Activated naive CD8-positive, alpha-beta T cell treated with anti-CD3 and anti-CD28 coated beads, Interleukin-2, amount 10 ng/mL, durations not matched to agents 7 days and 5 days (primary cell): ENCODE data around the gene M1AP. TPM values are rescaled to one million over a fixed set of nuclear protein-coding genes. Genes with fewer than 3 reads are reported as not detected.
A peak's percentile ranks its signal among the peaks of the same experiment; 100 is the strongest.

ENCODE experiments used
- ATAC-seq: fragments of 150-1000 bp; cut with Tn5 transposase; one replicate; pipeline ENCODE4 v1.10.0; 2021; ENCODE audit warnings: low read depth, moderate library complexity
- POLR2A ChIA-PET: fragments of 350-600 bp; sonication (Branson Sonifier 250); formaldehyde crosslinking; loops from one replicate; lab custom pipeline; 2021; ENCODE audit warnings: antibody characterized with exemption; lab: Charles Lee
- DNase-seq: peaks from one replicate; pipeline ENCODE4 v3.0.0; 2021
- H3K27ac Mint-ChIP-seq: one replicate; pipeline ENCODE4 v1.8.0; 2022; ENCODE audit warnings: mild to moderate bottlenecking, mixed read lengths
- H3K27me3 Mint-ChIP-seq: one replicate; pipeline ENCODE4 v1.8.0; 2022; ENCODE audit warnings: mild to moderate bottlenecking, moderate library complexity, mixed read lengths
- H3K36me3 Mint-ChIP-seq: one replicate; pipeline ENCODE4 v1.8.0; 2021; ENCODE audit warnings: mild to moderate bottlenecking, mixed read lengths
- H3K4me1 Mint-ChIP-seq: one replicate; pipeline ENCODE4 v1.8.0; 2021; ENCODE audit warnings: mixed read lengths
- H3K4me3 Mint-ChIP-seq: one replicate; pipeline ENCODE4 v1.8.0; 2022; ENCODE audit warnings: mild to moderate bottlenecking, moderate library complexity, mixed read lengths
- H3K9me3 Mint-ChIP-seq: one replicate; pipeline ENCODE4 v1.8.0; 2021; ENCODE audit warnings: mixed read lengths
- total RNA-seq, 2 experiments: library from RNA; stranded (reverse); gene quantifications; one replicate each; pipeline ENCODE4 v1.2.3, GENCODE V29; 2021

Gene M1AP
- total RNA-seq, 2 experiments from 2014 or later: not detected

DNA sequence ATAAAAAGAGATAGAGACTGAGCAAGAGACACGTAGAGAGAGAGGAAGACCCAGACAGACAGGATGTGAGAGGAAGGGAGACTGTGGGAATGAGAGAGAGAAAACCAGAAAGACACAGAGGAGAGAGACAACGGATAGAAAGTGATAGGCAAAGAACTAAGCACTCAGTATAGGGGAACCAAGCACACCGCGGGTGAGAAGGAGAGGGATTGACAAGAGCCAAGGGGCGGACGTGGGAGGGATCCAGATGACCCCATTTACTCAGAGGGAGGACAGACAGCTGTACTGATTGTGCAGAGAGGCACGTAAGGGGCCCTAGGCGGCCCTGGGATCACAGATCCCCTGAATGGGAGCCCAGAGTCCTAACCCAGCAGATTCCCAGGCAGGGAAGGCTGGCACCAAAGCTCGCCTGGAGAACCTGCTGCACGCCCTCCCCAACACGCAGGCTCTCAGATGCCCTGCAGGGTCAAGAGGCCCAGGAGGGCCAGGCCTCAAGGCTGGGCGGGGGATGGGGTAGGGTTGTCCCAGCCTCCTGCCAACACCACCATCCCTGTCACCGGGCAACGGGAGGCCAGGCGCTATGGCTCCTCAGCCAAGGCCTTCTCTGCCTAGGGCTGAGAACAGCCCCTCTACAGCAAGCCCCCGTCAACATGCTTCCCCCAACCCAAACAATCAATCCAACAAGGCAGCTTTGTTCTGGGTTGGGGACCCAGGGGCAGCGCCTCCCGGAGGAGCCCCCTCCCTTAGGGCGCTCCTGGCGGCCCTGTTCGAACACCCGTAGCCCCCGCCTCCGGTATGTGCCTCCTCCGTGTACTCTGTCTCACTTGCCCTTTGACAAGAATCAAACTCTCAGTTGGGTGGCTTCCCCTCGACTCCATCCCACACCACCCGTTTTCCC, 95.0 kb downstream of the M1AP start:
- H3K27ac Mint-ChIP-seq: peak overlapping the region; percentile 69
- H3K36me3 Mint-ChIP-seq: peaks cover 10% of the 10 kb centered on the region
- POLR2A ChIA-PET: interaction anchor here (0.5 to 1.7 kb wide), 8 partner anchors 13 to 348 kb away, joined by 3 to 5 read pairs (median 3); partner anchors contain the start of genes MRPL53 and PCGF1
- peak overlapping the region; percentile 58 for H3K4me3 Mint-ChIP-seq
- peaks cover 23% of the 10 kb centered on the region for H3K4me1 Mint-ChIP-seq
- ATAC-seq (no peak), DNase-seq (peak; percentile 52)
- H3K9me3 Mint-ChIP-seq: no peaks in the 10 kb centered on the region
- H3K27me3 Mint-ChIP-seq: peaks cover 27% of the 10 kb centered on the region

DNA sequence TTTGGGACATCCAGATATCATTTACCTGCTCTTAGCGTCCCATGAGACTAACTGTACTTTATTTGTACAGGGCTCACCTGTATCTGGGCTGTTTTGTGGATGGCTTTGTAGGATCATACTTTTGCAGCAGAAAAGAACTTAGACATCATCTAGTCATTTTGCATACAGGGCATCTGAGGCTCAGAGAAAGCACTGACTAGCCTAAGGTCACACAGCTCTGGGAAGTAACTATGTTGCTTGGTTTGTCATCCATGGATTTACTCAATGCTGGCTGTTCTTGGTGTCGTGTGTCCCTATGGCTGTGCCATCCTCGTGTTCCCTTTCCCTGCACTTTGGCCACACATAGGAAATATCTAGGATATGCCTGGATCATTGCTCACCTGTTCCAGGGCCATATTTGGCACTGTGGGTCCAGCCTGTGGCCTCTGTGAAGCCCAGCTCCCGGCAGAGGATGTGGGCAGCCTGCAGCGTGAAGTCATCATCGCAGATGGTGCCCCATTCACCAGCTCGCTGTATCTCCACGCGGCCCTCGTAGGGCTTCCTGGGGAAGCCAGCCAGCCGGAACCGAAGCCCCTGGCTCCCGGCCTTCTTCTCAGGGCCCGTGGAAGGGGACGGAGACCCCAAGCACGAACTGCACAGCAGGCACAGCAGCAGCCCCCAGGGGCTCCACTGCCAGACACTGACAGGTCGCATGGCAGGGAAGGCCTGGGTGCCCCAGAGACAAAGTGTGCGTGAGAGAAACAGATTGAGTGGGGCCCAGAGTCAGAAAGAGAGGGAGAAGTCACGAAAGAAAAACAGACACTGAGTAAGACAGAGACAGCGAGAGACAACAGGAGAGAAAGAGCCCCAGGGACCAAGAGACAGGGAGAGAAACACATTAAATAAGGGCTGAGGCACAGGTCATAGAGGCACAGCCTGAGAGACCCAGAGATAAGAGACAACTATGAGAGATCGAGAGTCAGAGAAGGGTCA, 95.9 kb downstream of the M1AP start:
- H3K4me1 Mint-ChIP-seq: peaks cover 24% of the 10 kb centered on the region
- ATAC-seq: no peak
- POLR2A ChIA-PET: interaction anchor here (1.0 to 1.1 kb wide), 2 partner anchors 25 to 70 kb away, joined by 3 to 4 read pairs; partner anchors contain the start of gene CCDC142
- peaks cover 7% of the 10 kb centered on the region for H3K36me3 Mint-ChIP-seq
- peaks cover 35% of the 10 kb centered on the region for H3K27me3 Mint-ChIP-seq
- no peaks in the 10 kb centered on the region for H3K9me3 Mint-ChIP-seq
- peak overlapping the region; percentile 3 for H3K4me3 Mint-ChIP-seq
- no peak for DNase-seq
- H3K27ac Mint-ChIP-seq: peak overlapping the region; percentile 40

DNA sequence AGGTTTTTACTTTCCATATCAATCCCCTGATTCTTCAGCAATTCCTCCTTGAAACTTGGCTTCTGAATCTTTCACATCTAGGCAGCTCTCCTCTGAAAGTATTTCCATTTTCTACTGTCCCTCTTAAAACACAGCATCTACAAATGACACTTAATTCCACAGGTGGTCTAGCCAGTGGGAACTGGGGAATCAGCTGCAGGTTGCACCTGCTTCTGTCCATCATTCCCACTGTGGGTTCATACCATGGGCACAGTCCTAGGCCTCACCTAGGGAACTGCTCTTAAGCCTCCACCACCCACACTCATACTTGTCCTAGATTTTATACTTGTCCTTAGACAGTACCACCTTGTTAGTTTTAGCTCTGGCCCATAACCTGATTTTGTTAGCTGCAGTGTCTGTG, 96.6 kb downstream of the M1AP start:
- H3K27ac Mint-ChIP-seq: no peak overlapping the region

DNA sequence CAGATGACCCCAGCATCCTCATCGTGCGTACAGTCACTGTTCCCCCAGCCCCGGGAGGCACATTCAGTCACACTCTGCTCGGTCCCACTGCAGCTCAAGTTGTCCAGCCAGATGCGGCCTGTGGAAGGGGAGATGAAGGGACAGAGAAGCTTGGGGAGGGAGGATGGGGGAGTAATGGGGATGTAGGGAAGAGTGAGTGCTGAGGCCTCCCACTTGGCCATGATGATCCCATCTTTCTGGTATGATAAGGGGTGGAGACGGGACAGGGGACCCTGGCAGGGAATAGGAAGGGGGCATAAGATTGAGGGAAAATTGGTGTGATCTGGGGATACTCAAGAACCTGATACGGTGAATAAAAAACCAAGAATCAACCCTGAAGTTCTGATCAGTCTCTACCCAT, 97.9 kb downstream of the M1AP start:
- DNase-seq (no peak), ATAC-seq (no peak)
- Mint-ChIP-seq H3K4me3 (peak overlapping the region; percentile 23), H3K4me1 (peaks cover 23% of the 10 kb centered on the region), H3K36me3 (no peaks in the 10 kb centered on the region), H3K27ac (no peak overlapping the region), H3K9me3 (no peaks in the 10 kb centered on the region), H3K27me3 (peaks cover 48% of the 10 kb centered on the region)
- POLR2A ChIA-PET: interaction anchor here (0.7 kb wide), 2 partner anchors 19 to 37 kb away, joined by 3 read pairs; no protein-coding TSS in a partner anchor

More for the DNA sequence above, 96.6 kb downstream of the M1AP start:
- ATAC-seq: no peak
- no peak for DNase-seq
- POLR2A ChIA-PET: interaction anchor here (1.1 kb wide), 1 partner anchor 69 kb away, joined by 4 read pairs; the partner anchor contains the start of gene CCDC142
- H3K4me1 Mint-ChIP-seq: peaks cover 24% of the 10 kb centered on the region
- peaks cover 37% of the 10 kb centered on the region for H3K27me3 Mint-ChIP-seq
- H3K4me3 Mint-ChIP-seq: no peak overlapping the region
- no peaks in the 10 kb centered on the region for H3K9me3 Mint-ChIP-seq
- H3K36me3 Mint-ChIP-seq: peaks cover 3% of the 10 kb centered on the region

DNA sequence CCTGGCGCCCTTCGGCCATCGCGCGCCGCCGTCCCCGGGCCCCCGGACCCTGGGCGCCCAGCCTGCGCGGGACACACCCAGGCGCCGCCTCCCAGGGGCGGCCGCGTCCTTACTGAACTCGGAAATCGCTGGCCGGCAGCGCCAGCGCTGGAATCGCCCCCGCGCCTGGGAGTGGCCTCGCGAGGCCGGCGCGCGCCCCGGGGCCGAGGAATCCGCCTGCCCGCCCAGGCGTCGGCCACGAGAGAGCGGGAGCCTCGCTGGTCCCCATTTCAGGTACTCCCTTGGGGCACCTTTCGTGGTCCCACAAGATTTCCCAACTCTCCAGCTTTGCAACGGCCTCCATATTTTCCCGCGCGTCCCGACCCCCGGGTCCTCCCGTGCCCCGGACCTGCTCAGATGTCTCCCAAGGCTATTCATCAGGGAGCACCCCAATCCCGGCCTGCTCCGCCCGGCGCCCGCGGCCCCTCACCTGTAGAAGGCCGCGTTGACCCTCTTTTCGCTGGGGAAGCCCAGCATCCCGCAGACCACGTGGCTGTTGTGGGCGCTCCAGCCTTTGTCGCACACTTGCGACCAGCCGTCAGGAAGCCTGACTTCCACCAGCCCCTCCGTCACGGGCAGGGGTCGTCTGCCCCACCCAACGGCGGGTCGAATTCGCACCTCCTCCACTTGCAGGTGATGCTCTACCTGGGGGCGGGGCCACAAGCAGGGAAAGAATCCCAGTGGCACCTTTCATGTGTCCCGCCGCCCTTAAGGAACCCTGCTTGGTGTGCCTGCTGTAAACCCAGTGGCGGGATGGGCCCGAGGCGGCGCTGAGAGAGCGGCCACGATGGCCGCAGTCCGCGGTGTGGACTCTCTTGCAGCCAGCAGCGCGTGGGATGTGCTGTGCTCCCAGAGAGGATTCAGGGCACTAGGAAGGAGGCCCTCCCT, 99.0 kb downstream of the M1AP start:
- H3K27me3 Mint-ChIP-seq: peaks cover 54% of the 10 kb centered on the region
- peak; percentile 50 for ATAC-seq
- peak; percentile 54 for DNase-seq
- POLR2A ChIA-PET: no interaction called here
- H3K4me3 Mint-ChIP-seq: peak overlapping the region; percentile 56
- peaks cover 23% of the 10 kb centered on the region for H3K4me1 Mint-ChIP-seq
- H3K9me3 Mint-ChIP-seq: no peaks in the 10 kb centered on the region
- no peak overlapping the region for H3K27ac Mint-ChIP-seq
- no peaks in the 10 kb centered on the region for H3K36me3 Mint-ChIP-seq

DNA sequence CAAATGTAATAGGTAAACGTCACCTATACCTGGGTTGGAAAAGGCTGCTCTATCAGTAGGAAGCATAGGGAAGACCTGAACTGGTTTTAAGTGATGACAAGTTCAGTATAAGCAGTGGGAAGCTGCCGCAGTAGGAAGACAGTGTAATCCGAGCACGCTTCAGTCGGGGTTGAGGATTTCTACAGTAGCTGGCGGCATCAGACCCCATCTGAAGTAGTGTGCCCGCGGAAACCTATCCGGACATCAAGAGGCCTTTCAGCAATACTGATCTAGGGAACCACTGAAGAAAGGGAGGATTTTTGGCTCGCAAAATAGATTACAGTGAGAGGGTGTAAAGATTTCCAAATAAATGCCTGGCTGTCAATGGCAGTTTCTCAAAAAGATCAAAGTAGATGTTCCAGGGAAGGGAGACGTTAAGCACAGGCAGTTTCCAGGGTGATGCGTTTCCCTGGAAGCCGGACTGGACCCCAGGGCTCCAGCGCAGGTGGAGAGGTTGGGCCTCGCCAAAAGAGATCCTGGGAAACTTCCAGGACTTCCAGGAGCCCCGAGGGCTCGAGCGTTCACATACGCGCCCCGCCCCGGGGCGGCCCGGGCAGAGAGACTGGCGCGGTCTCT, 99.7 kb downstream of the M1AP start:
- POLR2A ChIA-PET: no interaction called here
- Mint-ChIP-seq H3K36me3 (no peaks in the 10 kb centered on the region), H3K4me3 (peak overlapping the region; percentile 69), H3K27ac (no peak overlapping the region), H3K4me1 (peaks cover 20% of the 10 kb centered on the region), H3K9me3 (no peaks in the 10 kb centered on the region), H3K27me3 (peaks cover 56% of the 10 kb centered on the region)
- ATAC-seq (no peak), DNase-seq (no peak)

DNA sequence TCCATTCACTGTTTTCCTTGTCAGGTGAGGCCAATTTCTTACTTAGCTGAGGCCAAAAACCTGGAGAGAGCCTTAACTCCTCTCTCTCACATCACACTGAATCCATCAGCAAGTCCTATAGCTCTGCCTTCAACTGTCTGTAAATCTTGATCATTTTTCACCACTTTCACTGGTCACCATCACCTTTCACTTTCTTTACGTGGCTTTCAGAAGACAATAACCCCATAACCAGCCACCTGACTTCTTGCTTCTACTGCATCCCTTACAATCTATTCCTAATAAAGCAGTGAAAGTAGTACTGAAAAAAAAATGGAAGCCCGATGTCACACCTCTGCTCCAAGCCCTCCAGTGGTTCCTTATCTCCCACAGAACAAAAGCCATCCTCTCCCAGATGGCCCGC, 102.1 kb downstream of the M1AP start:
- POLR2A ChIA-PET: interaction anchor here (0.5 kb wide), 1 partner anchor 28 kb away, joined by 3 read pairs; no protein-coding TSS in a partner anchor
- no peak overlapping the region for H3K4me3 Mint-ChIP-seq
- no peak overlapping the region for H3K27ac Mint-ChIP-seq
- peaks cover 13% of the 10 kb centered on the region for H3K4me1 Mint-ChIP-seq
- H3K9me3 Mint-ChIP-seq: no peaks in the 10 kb centered on the region
- ATAC-seq: no peak
- DNase-seq: no peak
- H3K27me3 Mint-ChIP-seq: peaks cover 63% of the 10 kb centered on the region
- H3K36me3 Mint-ChIP-seq: no peaks in the 10 kb centered on the region

DNA sequence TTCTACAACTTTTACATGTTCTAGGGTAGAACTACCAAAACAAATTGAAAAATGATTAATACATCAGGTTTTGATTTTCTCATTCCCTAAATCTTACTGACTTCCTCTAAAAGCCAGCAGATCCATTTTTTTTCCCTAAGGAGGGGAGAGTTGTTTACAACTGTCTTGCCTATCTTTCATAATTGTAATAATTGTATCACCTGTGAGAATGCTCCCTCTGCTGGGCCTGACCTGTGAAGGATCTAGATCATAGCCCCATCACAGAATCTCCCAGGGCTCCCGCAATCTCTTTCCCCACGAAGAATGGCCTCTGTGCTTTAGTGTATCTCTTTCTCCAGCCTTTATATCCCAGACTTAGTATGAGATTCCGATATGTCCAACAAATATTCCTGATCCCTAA, 103.5 kb downstream of the M1AP start:
- POLR2A ChIA-PET: no interaction called here
- Mint-ChIP-seq H3K4me3 (no peak overlapping the region), H3K27me3 (peaks cover 57% of the 10 kb centered on the region), H3K9me3 (no peaks in the 10 kb centered on the region), H3K36me3 (no peaks in the 10 kb centered on the region), H3K27ac (no peak overlapping the region), H3K4me1 (peaks cover 13% of the 10 kb centered on the region)
- ATAC-seq (no peak), DNase-seq (no peak)

DNA sequence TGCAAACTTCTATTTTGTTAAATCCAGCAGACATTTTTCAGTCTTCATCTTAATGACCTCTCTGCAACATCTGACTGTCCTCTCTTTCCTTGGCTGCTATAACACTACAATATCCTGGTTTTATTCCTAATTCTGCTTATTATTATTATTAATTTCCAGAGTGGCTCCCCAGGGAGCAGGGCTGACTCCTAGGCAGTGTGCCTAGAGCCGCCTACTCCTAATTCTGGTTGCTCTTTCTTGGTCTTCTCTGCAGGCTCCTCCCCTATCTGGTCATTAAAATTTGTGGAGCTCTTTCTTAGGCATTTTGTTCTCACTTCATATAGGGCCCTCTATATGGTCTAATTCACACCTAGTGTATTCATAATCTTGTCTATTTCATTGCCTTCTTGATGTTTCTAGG, 105.2 kb downstream of the M1AP start:
- Mint-ChIP-seq H3K27ac (no peak overlapping the region), H3K4me3 (no peak overlapping the region), H3K9me3 (no peaks in the 10 kb centered on the region), H3K4me1 (peaks cover 20% of the 10 kb centered on the region), H3K27me3 (peaks cover 59% of the 10 kb centered on the region), H3K36me3 (no peaks in the 10 kb centered on the region)
- POLR2A ChIA-PET: no interaction called here
- DNase-seq (no peak), ATAC-seq (no peak)

DNA sequence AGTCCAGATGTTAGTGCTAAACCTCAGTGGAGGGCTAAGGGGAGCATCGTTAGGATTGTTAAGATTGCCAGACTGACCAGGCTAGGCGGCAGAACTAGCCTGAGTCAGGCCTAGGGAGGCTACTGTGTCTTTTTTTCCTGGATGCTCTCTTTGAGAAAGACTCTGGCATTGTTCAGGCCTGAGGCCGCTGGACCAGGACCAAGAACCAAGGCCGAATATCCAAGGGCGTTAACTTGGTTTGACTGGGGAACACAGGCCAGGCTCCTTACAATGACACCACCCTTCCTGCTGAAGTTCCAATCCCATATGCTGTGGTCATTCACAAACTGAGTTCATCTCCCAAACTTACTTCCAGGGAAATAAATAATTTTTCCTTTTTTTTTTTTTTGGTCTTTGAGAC, 107.8 kb downstream of the M1AP start:
- ATAC-seq (no peak), DNase-seq (no peak)
- H3K27me3 Mint-ChIP-seq: peaks cover 46% of the 10 kb centered on the region
- H3K4me3 Mint-ChIP-seq: no peak overlapping the region
- POLR2A ChIA-PET: no interaction called here
- no peaks in the 10 kb centered on the region for H3K9me3 Mint-ChIP-seq
- H3K4me1 Mint-ChIP-seq: peaks cover 16% of the 10 kb centered on the region
- no peak overlapping the region for H3K27ac Mint-ChIP-seq
- H3K36me3 Mint-ChIP-seq: no peaks in the 10 kb centered on the region

DNA sequence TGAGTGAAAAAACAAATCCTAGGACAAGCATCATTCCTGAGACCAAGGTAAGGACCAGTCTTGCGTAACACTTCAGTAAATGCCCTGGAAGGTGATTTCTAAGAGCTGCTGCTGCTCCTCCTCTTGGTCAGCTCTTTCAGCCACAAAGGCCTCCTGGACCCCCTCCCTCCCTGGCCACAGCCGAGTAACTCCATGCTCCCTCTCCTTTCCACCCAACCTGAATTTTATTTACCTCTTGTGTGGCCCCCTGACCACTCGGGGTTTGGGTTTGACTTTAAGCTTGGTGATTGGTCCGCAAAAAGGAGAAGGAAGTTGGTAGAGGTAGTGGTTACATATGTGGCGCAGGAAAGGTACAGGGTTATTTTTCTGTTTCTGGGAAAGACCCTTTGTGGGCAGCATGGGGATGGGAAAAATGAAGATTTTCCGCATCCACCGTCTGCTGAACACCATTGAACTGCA, 109.2 kb downstream of the M1AP start:
- Mint-ChIP-seq H3K4me1 (peaks cover 16% of the 10 kb centered on the region), H3K9me3 (no peaks in the 10 kb centered on the region), H3K27ac (no peak overlapping the region), H3K4me3 (peak overlapping the region; percentile 50), H3K27me3 (peaks cover 41% of the 10 kb centered on the region), H3K36me3 (no peaks in the 10 kb centered on the region)
- DNase-seq (no peak), ATAC-seq (no peak)
- POLR2A ChIA-PET: interaction anchor here (0.5 to 1.6 kb wide), 3 partner anchors 9 to 71 kb away, joined by 4 to 9 read pairs (median 5); partner anchors contain the start of genes AUP1 and HTRA2

DNA sequence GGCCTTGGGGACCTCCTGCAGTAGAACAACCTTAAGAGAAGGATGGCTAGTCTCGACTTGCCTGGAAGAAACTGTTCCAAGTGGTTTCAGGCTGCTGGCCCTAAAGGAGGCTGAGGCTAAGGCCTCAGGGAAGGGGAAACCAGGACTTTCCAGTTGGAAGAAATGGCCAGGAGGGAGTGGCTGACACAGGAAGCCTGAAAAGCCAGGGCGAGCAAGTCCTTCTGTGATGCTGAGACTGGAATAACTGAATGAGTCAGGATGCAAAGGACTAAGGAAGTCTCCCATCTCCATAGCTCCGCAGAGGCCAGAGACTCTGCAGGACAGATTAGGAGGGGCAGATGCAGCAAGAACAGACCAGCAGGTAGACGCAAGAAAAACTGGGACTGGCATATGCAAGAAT, 111.0 kb downstream of the M1AP start:
- Mint-ChIP-seq H3K4me3 (no peak overlapping the region), H3K27ac (no peak overlapping the region), H3K9me3 (no peaks in the 10 kb centered on the region), H3K36me3 (peaks cover 4% of the 10 kb centered on the region), H3K4me1 (peaks cover 16% of the 10 kb centered on the region), H3K27me3 (peaks cover 29% of the 10 kb centered on the region)
- POLR2A ChIA-PET: no interaction called here
- ATAC-seq (no peak), DNase-seq (no peak)
